Measurements from ENCODE around the gene SCART1. TPM values are rescaled to one million over a fixed set of nuclear protein-coding genes. Genes with fewer than 3 reads are reported as not detected.

The SCART1 gene
- total RNA-seq, 1 donor from 2014 or later = 3.8 TPM

DNA sequence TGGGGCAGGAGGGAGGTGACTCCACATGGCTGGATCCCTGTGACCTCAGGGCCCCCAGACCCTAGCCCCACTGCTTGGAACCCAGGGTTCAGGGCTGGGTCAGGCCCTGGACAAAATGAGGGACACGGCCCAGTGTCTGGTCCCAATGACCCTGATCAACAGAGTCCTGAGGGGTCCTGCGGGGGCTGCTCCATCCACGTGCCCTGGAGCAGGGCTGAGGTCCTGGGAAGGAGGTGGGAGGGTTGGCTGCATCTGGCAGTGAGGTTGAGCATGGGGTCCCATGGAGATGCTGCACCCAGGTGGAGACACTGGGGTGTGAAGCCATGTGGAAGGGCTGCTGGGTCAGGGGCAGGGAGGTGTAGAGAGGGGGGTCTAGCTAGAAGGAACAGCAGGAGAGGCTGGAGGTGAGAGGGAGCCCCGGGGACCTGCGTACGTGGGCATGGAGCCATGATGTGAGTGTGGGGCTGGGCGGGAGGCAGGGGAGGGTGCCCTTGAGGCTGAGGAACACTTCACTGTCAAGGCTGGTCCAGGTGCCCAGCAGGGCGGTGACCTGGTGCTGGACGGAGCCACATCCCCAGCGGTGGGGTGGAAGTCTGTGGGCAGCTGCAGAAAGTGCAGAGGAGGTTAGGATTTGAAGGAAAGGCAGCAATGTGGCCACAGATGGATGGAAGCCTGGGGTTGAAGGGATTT is 604 bp downstream of the SCART1 start:
- Mint-ChIP-seq H3K4me1 (ENCODE audit: low read depth, unreplicated experiment) (no peaks in the 10 kb centered on the region), H3K27me3 (ENCODE audit: unreplicated experiment) (no peaks in the 10 kb centered on the region), H3K27ac (ENCODE audit: unreplicated experiment) (no peak overlapping the region), H3K4me3 (ENCODE audit: unreplicated experiment) (no peak overlapping the region), H3K9me3 (ENCODE audit: unreplicated experiment) (peaks cover 7% of the 10 kb centered on the region), H3K36me3 (ENCODE audit: unreplicated experiment) (peaks cover 5% of the 10 kb centered on the region)
- TF ChIP-seq, protein P1, sequence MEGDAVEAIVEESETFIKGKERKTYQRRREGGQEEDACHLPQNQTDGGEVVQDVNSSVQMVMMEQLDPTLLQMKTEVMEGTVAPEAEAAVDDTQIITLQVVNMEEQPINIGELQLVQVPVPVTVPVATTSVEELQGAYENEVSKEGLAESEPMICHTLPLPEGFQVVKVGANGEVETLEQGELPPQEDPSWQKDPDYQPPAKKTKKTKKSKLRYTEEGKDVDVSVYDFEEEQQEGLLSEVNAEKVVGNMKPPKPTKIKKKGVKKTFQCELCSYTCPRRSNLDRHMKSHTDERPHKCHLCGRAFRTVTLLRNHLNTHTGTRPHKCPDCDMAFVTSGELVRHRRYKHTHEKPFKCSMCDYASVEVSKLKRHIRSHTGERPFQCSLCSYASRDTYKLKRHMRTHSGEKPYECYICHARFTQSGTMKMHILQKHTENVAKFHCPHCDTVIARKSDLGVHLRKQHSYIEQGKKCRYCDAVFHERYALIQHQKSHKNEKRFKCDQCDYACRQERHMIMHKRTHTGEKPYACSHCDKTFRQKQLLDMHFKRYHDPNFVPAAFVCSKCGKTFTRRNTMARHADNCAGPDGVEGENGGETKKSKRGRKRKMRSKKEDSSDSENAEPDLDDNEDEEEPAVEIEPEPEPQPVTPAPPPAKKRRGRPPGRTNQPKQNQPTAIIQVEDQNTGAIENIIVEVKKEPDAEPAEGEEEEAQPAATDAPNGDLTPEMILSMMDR (IDR thresholded peaks at IDR 0.05; ENCODE audit: partially characterized antibody, unreplicated experiment) = no peak
- no peak for DNase-seq

DNA sequence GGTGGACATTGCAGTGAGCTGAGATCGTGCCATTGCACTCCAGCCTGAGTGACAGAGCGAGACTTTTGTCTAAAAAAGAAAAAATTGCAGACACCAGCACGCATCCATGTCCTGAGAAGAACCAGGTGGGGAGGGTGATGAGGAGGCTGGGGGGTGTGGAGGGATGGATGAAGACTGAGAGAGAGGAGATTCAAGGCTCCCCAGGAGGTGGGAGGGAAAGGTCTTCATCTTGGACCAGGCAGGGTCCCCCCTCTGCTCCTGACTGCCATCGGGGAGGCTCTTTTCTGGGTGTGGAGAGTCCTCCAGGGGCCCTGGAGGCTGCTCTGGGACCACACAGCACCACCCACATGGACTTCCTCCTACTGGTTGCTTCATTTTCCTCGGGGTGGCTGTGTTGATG is 1.5 kb downstream of the SCART1 start:
- DNase-seq = no peak
- Mint-ChIP-seq H3K9me3 (ENCODE audit: unreplicated experiment) (peaks cover 7% of the 10 kb centered on the region), H3K4me3 (ENCODE audit: unreplicated experiment) (no peak overlapping the region), H3K4me1 (ENCODE audit: low read depth, unreplicated experiment) (no peaks in the 10 kb centered on the region), H3K27me3 (ENCODE audit: unreplicated experiment) (peaks cover 1% of the 10 kb centered on the region), H3K27ac (ENCODE audit: unreplicated experiment) (no peak overlapping the region), H3K36me3 (ENCODE audit: unreplicated experiment) (peaks cover 5% of the 10 kb centered on the region)
- TF ChIP-seq, protein P1 (IDR thresholded peaks at IDR 0.05; ENCODE audit: partially characterized antibody, unreplicated experiment) = no peak

DNA sequence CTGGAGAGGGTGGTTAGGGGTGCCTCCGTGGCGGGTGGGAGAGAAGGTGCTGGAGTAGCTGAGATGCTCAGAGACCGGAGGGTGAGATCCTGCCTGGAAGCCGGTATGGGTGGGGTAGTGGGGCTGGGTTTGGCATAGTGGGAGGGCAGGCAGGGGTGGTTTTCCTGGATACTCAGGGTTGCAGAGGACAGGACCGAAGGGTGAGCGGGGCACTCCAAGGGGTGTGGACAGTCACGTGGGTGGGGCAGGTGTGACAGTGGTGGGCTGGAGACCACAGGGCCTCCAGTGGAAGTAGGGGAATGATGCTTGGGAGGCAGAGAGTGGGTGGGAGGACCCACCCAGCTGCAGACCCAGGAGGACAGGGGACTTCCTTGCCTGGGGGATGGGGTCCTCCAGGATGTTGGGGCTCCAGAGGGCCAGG is 1.9 kb downstream of the SCART1 start:
- Mint-ChIP-seq H3K27ac (ENCODE audit: unreplicated experiment) (no peak overlapping the region), H3K9me3 (ENCODE audit: unreplicated experiment) (peaks cover 7% of the 10 kb centered on the region), H3K4me1 (ENCODE audit: low read depth, unreplicated experiment) (no peaks in the 10 kb centered on the region), H3K36me3 (ENCODE audit: unreplicated experiment) (peaks cover 5% of the 10 kb centered on the region), H3K27me3 (ENCODE audit: unreplicated experiment) (peaks cover 2% of the 10 kb centered on the region), H3K4me3 (ENCODE audit: unreplicated experiment) (no peak overlapping the region)
- TF ChIP-seq, protein P1 (IDR thresholded peaks at IDR 0.05; ENCODE audit: partially characterized antibody, unreplicated experiment) = no peak
- no peak for DNase-seq

DNA sequence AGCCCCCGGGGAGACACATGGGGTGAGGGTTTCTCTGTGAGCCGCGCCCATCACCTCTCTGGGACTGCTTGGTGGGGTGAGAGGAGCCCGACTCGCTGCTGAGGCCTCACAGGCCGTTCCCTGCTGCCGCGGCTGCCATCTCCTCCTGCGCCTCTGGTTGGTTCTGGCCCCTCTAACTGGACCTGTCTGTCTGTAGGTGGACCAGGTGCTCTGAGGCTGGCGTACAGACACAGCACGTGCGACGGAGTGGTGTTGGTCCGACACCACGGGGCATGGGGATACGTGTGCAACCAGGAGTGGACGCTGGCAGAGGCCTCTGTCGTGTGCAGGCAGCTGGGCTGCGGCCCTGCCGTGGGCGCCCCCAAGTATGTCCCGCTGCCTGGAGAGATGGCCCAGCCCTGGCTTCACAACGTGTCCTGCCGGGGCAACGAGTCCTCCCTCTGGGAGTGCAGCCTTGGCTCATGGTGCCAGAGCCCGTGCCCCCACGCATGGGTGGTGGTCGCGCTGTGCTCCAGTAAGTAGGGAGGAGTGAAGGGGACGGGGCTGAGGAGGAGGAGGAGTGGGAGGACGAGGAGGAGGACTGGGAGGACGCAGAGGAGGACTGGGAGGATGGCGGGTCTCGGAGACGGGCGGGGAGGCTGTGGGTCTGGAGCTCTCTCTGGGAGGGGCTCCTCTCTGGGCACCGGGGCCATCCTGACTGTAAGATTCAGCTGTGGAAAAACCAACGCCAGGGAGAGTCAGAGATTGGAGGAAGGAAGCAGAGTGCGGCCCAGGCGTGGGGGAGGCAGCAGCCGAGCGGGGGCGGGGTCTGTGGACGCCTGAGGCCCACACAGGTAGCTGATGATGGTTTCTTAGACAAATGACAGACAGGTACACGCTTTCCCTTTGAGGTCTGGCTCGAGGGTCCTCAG is 2.6 kb downstream of the SCART1 start:
- H3K4me3 Mint-ChIP-seq (ENCODE audit: unreplicated experiment) = no peak overlapping the region
- no peak for DNase-seq
- H3K27me3 Mint-ChIP-seq (ENCODE audit: unreplicated experiment) = peaks cover 2% of the 10 kb centered on the region
- H3K4me1 Mint-ChIP-seq (ENCODE audit: low read depth, unreplicated experiment) = no peaks in the 10 kb centered on the region
- TF ChIP-seq, protein P1 (IDR thresholded peaks at IDR 0.05; ENCODE audit: partially characterized antibody, unreplicated experiment) = no peak
- peaks cover 5% of the 10 kb centered on the region for H3K9me3 Mint-ChIP-seq (ENCODE audit: unreplicated experiment)
- H3K27ac Mint-ChIP-seq (ENCODE audit: unreplicated experiment) = no peak overlapping the region
- peaks cover 5% of the 10 kb centered on the region for H3K36me3 Mint-ChIP-seq (ENCODE audit: unreplicated experiment)

Data from glutamatergic neuron (in vitro differentiated cells).